OCI-M2 (cell line): ENCODE measurements around the gene PNKD.
A peak's percentile ranks its signal among the peaks of the same experiment; 100 is the strongest.
"Not testable (repeated sequence)": the region's sequence is repeated elsewhere in the genome, so short reads cannot be mapped to it uniquely, and the experiment has no call there.

Source experiments
- DNase-seq: peaks from one replicate; lab custom pipeline; 2025; ENCODE audit not compliant: unreplicated experiment; lab: John Stamatoyannopoulos, UW

PNKD gene

DNA sequence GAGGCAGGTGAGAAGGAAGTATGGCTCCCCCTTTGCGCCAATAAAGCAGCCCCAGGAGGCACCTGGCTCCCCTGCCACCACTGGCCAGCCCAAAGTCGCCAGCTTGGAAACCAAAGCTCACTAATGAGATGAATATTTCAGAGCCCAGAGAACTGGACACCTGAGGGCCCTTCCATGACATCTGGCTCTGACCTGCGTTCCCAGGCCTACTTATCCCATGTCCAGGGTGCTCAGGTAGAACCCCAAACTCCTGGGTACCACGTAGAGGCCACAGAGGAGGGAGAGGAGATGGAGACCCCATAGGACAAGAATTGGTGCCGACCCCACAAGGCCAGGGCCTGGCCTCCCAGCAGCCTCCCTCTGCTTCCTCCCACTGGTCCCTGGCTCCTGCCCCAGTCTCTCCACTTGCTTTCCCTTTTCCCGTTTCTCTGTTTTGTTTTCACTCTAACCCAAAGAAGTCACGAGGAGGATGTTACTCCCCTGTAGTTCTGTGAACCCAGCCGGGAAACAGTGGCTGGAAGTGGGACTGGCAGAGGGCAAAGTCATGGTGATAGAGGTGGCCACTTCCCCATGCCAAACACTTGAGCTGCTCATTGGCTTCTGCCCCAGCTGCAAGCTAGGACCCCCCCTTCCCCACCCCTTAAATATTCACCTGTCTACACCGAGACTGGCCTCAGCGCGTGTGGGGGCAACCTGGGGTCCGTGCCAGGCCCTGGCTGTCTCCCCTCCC lies 21.2 kb downstream of the PNKD start:
- no peak for DNase-seq

DNA sequence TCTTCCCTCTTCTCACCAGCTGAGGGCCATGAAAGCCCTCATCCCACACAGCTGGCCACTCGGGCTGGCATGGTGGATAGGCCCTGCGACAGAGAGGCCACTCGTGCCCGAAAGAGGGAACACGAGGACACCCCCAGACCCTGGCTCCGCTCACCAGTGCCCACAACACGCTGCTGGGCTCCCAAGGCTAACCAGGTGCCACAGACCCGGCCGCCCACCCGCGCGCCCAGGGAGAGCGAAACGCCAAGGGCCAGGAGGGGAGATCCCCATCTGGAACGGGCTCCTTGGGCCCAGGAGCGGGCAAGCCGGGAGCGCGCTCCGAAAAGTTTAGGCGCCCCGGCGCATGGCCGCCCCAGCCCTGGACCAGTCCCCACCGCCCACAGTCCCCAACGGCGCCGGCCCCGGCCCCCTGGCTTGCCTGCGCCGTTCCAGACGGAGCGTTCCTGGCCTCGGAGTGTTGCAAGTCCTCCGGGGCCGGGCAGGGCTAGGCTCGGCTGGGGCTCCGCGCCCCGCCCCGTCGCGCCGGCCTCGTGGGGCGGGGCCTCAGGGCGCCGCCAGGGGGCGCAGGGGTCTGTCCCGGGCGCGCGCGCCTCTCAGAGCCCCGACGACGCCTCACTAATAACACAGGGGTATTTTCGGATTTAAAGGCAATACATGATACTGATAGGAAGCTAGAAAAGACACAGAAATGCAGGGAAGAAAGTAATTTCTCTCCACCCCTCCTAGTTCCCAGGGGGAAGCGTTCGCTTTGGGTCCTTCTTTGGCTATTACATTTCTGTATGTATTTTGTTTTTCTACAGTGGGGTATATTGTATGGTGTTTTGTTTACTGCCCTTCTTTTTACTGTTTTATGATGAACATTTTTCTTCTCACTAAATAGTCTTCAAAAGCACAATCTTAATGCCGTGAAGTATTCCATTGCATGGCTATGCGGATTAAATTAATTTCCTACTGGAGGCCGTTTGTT lies 22.0 kb downstream of the PNKD start, which contains the start of gene TMBIM1:
TSS of gene TMBIM1 (minus strand) at position 456 of the 967 bp plus-strand sequence. CDS start 10,362 bp downstream, outside the sequence.
- DNase-seq: peak; percentile 33

DNA sequence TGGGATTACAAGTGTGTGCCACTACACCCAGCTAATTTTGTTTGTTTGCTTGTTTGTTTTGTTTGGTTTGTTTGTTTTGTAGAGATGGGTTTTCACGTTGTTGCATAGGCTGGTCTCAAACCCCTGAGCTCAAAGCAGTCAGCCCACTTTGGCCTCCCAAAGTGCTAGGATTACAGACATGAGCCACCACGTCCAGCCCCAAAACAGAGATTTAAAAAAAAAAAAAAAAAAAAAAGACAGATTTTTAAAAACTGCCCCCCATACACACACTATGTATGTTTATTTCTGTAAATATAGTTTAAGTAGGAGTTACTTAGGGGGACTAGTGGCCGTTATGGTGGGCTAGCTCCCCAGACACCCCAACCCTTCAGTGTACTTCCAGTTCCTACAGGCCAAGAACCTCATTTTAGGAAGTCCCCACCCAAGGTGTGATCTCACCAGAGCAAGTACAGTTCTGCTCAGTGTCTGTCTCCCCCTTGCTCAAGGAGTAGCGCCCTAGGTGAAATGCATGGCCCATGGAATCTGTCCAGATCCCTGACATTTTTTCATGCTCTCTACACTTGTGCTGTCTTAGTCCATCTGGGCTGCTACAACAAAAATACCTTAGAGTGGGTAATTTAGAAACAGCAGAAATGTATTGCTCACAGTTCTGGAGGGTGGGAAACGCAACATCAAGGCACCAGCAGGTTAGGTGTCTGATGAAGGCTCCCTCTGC lies 23.6 kb downstream of the PNKD start:
- no peak for DNase-seq

GRCh38 chr2:218294430-218295022 lies 24.2 kb downstream of the PNKD start:
- no peak for DNase-seq

DNA sequence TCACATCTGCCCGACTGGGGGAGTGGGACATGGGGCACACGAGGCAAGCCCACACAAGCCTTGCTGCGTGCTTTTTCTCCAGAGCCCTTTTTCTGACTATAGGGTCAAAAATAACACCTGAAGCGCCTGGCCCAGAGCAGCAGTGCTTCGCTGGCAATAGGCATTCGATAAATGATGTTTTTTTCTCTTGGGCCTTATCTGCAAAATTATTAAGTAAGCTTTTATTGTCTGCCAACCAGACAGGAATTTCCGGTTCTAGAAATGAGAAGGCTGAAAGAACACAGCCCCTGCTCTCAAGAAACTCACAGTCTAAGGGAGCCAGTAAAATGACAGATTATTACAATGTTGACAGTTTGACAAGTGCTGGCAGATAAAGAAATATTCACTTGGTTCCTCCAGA lies 24.7 kb downstream of the PNKD start:
- no peak for DNase-seq

DNA sequence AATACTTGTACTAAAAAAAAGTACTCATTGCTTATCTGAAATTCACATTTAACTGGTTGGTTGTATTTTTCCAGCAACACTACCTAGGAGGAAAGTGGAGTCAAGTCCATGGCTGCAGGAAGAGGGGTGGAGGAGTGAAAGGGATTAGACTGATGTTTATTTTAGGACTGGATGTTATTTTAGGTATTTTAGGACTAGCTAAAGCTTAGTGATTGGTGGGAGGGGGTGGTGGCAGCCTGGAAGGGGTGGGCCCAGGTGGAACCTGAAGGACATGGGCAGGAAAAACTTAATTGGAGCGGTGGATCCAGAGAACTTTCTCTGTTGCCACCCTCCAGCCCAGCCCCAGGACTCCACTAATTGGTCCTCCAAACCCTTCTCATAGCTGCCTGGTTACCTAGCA lies 25.9 kb downstream of the PNKD start:
- no peak for DNase-seq

DNA sequence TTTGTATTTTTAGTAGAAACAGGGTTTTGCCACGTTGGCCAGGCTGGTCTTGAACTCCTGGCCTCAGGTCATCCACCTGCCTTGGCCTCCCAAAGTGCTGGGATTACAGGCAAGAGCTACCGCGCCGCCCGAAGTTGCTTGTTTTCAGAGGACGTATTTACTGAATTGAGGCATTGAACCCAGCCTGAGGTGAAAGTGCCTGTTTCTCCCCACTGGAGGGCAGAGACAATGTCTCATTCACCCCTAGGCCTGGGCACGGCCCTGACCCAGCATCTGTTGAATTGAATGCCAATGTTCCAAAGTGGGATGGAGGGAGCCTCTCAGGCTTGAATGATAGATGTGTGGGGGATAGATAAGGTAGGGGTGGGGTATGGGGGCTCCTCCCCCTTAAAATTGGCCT lies 26.5 kb downstream of the PNKD start:
- no peak for DNase-seq

DNA sequence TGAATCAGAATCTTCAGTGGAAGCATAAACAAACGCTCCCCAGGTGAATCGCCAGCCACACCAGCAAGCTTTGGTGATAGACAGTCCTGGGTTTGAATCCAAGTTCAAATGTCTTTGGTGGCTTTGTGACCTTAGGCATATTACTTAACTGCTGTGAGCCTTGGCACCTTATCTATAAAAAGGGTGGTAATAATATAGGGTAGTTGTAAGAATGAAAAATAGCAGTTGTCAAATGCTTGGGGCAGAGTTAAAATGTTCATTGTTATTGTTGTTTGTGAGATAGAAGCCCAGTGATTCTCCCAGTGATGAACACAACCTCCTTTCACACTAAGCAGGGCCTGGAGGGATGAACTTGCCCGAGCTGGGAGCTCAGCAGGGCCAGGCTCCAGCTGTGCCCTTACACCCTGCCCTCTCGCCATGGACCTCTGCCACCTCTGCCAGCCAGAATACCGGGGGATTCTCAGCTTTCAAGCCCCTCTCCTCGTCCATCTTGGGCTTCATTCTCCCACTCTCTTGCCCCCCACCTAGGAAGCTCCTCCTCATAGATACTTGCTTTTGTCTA lies 28.1 kb downstream of the PNKD start:
- DNase-seq: no peak

GRCh38 chr2:218300141-218300540 lies 29.8 kb downstream of the PNKD start:
- no peak for DNase-seq

DNA sequence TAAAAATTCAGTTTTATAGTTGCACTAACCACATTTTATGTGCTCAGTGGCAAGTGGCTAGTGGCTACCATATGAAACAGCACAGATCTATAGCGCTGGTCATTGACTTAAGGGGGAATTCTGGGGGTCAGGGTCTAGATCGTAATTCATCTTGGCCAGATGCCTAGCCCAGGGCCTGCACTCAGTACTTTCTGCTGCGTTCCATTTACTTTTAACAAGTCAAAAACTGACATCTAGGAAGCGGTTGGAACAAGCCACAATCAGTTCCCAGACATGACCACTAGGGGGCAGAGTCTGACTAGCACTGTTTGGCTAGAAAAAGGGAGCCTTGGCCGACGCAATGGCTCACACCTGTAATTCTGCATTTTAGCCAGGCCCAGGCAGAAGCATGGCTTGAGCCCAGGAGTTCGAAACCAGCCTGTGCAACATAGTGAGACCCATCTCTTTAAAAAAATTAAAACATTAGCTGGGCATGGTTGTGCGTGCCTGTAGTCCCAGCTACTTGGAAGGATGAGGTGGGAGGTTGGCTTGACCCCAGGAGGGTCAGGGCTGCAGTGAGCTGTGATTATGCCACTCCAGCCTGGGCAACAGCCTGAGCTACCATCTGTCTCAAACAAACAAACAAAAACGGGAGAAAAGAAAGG lies 31.0 kb downstream of the PNKD start:
- DNase-seq: peak; percentile 88

DNA sequence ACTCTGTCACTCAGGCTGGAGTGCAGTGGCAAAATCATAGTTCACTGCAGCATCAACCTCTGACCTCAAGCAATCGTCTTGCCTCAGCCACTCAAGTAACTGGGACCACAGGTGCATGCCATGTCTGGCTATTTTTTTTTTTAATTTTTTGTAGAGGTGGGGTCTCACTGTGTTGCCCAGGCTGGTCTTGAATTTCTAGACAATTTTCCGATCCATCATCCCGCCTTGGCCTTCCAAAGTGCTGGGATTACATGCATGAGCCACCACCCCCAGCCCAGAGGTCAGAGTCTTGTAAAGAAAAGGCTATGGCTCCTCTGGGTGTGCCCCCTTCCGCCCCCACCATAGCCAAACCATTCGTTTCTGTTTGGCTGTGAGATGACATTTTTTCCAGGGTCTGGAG lies 35.1 kb downstream of the PNKD start:
- DNase-seq: no peak

DNA sequence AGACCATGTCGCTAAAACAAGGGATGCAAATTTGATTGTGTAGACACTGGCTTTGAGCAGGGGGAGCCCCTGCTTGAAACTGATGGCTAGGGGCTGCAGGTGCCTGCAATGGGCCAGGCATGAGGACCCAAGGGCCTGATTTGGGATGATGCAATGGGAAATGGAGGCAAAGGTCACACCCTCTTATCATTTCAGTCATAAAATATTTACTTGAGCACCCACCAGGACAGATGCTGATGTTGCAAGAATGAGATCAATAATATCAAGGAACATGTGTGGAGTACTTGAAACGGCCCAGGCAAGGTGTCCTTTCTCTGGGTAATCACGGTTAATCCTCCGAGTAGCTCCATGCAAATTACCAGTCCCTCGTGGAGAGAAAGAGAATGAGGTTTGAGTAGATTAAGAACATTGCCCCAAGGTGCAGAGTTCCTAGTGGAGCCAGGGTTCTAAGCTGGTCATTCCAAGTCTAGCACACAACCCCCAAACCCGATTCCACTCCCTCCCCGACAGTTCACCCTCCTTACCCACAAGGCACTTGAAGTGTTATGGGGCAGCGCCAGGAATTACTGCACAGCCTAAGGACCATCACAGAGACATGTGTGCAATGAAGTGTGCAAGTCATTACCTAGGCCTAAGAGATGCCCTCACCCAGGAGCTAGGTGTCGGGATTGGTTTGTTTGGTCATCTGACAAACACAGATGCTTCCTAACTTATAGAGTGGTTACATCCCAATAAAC lies 36.0 kb downstream of the PNKD start:
- DNase-seq: no peak

GRCh38 chr2:218307415-218308090 lies 37.2 kb downstream of the PNKD start:
- DNase-seq: no peak

DNA sequence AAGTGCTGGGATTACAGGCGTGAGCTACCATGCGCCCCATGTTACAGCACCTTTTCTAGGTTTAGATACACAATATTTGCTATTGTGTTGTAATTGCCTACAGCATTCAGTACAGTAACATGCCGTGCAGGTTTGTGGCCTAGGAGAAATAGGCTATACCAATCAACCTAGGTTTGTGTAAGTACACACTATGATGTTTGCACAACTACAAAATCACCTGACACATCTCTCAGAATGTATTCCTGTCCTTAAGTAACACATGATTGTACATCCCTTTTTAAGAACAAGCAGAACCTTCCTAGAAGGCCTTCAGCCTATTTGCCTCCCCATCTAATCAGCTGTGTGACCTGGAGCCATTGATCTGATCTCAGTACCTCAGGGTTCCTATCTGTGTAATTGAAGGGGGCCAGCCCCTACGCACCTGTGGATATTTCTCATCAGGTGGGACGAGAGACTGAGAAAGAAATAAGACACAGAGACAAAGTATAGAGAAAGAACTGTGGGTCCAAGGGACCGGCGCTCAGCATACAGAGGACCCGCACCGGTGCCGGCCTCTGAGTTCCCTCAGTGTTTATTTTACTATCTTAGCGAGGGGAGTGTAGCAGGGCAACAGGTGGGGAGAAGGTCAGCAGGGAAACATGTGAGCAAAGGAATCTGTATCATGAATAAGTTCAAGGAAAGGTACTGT lies 40.7 kb downstream of the PNKD start:
- DNase-seq: no peak

GRCh38 chr2:218311541-218312266 lies 41.4 kb downstream of the PNKD start:
- DNase-seq: not testable (repeated sequence)

- DNase-seq: no peak
These were observed 42.0 kb downstream of the PNKD start for GRCh38 chr2:218312267-218312756.

GRCh38 chr2:218313356-218313755 lies 43.0 kb downstream of the PNKD start:
- DNase-seq: no peak
